22Rv1 (cell line): Measurements from ENCODE around the gene FARS2.

Experiments used
- ZFX ChIP-seq: fragments of 450-650 bp; IDR thresholded peaks from 2 replicates; pipeline ENCODE4 v1.6.1; 2017; ENCODE audit warnings: antibody characterized with exemption, borderline replicate concordance
- TF ChIP-seq, protein P1 (sequence below): fragments of 450-650 bp; IDR thresholded peaks from 2 replicates; pipeline ENCODE4 v1.5.1; 2017; ENCODE audit warnings: mild to moderate bottlenecking

DNA sequence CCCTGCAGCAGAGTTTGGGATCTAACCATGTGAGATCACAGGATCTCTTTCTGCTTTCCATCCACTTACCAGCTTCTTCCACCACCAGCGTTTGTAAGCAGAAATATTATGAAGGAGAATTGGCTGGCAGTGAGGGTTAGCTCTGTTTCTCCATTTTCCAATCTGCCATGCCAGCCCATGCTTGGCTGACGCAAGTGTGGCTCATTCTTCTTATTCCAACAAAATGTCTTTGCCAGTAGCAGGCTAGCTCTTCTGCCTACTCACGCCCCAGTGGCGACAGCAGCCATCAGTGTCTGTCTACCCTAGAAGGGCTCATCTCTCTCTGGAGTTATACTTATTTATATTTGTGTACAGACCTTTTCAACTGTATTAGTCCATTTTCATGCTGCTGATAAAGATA lies 286.2 kb downstream of the FARS2 start:
- TF ChIP-seq, protein P1, sequence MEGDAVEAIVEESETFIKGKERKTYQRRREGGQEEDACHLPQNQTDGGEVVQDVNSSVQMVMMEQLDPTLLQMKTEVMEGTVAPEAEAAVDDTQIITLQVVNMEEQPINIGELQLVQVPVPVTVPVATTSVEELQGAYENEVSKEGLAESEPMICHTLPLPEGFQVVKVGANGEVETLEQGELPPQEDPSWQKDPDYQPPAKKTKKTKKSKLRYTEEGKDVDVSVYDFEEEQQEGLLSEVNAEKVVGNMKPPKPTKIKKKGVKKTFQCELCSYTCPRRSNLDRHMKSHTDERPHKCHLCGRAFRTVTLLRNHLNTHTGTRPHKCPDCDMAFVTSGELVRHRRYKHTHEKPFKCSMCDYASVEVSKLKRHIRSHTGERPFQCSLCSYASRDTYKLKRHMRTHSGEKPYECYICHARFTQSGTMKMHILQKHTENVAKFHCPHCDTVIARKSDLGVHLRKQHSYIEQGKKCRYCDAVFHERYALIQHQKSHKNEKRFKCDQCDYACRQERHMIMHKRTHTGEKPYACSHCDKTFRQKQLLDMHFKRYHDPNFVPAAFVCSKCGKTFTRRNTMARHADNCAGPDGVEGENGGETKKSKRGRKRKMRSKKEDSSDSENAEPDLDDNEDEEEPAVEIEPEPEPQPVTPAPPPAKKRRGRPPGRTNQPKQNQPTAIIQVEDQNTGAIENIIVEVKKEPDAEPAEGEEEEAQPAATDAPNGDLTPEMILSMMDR, result no peak
- TF ChIP-seq ZFX, result no peak
